Stimulated activated CD4-positive, alpha-beta T cell treated with anti-CD3 and anti-CD28 coated beads, Interleukin-2, amount 100 ng/mL, for 24 hours (primary cell): Measurements from ENCODE around the gene HES5.
A peak's percentile ranks its signal among the peaks of the same experiment; 100 is the strongest.

Experiments
- DNase-seq, 2 donors: peaks; one replicate each; pipeline ENCODE4 v3.0.0-alpha.2; 2020

HES5 gene

DNA sequence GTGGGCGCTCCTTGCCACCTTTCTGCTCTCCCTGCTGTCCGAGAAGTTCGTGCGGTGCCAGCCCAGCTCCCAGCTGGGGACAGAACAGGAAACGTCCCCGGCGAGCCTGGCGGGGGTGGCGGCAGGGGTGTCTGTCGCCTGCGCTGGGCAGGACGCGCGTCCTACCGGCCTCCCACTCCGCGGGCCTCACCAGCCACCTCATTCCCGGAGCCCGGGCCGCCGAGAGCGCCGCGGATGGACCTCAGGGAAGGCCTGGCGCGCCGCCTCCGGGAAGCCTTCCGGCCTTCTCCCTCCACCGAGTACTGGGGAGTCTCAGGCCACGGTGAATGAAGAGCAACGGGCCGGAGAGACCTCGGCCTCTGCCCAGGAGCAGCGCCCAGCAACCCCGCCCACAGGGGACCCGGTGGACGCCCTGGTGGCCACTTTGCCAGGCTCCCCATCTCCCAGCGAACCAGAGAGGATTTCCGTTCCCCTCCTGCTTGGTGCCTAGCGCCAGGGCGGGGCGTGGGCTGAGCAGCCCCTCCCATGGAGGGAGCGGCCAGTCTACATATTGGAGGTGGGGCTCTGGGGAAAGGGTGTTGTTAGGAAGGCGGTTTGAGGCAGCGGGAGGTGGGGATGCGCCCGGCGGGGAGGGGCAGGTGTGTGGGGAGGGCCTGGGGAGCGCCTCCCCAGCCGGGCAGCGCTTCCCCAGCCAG, 16.6 kb upstream of the HES5 start:
- peak; percentile 78 to 88 for DNase-seq

DNA sequence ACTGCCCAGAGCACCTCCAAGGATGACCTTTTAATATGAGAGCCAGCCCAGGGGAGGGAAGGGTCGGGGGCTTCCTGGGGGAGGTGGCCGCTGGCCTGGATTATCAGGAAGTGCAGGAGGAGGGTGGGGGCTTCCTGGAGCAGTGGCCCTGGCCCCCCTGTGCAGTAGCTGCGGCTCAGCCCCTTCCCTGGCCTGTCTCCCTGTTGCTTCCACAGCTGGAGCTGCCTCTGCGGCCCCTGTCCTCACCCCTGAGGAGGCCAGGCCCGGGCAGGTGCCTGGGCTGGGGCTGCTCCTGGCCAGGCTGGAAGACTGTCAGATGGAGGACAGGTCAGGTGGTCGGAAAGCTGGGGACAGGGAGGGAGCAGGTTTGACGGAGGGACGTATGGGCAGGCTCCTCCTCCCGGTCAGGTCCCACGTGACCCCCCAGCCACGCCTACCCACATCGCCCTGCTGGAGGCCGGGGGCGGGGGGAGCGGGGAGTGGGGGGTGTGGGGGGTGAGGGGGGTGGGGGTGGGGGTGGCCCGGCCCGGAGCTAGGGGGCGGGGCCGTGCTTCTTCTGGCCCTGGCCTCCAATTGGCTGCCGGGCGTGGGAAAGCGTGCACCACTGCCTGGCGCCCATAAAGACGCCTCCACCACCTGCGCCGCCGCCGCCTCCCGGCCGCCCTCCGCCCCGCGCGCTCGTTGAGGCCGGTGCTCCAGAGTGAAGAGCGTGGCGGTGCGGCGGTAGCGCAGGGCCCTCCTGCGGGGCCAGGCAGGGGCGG, 15.9 kb upstream of the HES5 start:
- peak; percentile 84 to 86 for DNase-seq

DNA sequence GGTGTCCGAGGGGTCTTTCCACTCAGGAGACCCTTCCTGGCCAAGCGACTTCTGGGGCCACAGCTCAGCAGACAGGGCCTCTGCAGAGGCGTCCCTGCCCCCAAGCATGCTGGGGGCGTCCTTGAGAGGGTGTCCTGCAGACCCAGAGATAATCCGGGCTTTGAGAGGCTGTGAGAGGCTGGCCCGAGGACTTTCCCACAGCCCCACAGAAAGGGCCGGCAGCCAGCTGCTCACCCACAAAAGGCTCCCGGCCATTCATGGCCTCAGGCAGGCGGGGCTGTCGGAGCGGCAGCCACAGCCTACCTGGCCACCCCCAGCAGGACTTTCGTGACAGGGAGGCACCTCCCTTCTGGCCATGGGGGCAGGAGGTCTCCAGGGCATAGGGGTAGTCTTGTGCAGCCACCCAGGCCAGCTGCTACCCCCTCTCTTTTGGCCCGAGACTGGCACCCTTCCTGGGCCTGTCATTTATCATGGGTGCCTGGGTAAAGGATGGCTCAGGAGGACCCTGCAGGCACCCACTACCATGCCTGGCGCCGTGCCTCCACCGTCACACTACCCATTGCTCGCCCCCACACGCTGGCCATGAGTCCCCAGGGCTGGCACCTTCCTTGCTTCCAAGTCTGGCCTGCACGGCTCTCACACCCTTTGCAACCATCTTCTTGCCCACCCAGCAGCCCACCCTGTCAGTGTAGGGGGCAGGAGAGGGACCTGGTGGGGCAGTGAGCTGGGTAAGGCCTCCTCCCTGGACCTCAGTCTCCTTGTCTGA, 15.0 kb upstream of the HES5 start:
- no peak for DNase-seq

DNA sequence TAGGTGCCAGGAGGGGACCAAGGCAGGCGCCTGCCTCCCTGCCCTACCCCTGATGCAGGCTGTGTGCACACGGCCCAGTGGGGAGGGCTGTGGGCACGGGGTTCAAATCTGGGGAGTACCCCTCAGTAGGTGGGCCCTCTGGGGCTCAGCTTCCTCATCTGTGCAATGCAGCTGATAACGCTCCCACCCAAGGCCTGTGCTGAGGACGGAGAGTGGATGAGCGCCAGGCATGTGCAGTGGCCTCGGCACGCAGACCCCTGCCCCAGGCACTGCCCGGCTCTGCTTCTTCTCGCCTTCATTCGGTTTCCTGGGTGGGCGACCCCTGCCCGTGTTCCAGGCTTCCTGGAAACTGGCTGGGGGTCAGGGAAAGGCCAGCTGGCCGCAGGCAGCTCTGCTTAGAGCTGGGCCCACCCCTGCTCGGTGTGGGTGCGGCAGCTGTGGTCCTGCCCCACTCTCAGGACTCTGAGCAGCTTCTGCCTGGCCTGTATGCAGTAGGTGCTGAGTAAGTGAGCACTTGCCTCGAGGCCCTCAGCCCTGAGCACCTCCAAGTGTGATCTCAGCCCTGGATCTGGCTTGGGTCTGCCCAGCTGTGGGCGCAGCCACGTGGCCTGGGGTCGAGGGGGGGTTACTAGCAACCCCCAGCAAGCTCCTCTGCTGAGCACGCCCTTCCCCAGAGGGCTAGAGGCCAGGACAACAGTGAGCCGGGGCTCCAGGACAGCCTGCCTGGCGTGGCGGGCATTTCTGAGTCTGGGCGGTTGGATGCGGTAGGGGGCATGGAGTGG, 14.2 kb upstream of the HES5 start:
- DNase-seq, result no peak

DNA sequence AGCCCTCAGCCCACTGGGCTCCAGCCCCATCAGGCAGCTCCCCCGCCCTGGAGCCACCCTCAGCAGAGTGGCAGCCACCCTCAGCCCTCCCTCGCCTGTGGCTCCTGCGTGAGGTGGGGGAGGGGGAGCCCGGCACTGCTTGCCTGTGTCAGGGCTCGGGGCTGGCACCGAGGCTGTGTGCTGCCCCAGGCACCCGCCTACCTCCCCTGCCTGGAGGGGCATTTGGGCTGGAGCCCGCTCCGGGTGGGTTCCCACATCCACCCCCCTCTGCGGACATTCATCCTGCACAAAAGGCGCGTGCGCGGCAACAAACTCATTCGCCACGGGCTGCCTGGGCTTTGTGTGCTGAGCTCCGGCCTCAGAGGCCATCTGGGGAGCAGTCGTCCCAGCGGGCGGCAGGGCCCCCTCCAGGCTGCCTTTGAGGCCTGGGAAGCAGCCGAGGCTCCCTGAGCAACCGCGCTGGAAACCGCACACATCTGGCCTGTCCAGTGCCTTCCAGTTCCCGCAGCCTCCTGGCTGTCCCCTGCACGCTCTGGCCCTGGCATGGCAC, 13.6 kb upstream of the HES5 start:
- peak in 1 of 2 donors; percentile 49 for DNase-seq

DNA sequence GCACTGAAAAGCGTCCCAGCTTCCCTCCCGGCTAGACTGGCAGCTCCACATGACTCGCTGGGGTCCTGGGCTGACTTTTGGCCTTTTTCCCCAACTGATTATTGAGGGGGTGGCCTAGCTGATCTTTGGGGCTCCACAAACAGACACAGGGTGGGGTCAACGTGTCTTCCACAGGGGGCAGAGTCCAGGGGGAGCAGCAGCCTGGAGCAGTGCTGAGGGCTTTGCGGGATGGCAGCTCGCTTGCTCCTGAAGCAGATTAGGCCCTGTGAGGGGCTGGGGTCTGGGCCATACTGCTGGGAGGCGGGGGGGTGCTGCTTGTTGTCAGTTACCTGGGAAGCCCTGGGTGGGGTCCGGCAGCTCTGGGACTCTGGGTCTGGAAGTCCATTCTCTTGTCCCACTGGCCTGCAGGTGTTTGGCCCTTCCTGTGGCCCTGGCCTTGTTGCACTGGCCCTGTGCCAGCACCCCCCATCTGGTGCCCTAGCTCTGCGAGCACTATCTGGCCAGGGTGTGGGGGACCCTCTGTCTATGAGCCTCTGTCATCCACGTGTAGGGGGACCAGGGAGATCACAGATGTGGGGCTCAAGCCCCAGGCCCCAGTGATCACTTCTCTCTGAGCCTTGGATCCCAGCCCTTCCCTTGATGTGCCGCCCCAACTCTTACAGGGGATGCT, 12.3 kb upstream of the HES5 start:
- no peak for DNase-seq

DNA sequence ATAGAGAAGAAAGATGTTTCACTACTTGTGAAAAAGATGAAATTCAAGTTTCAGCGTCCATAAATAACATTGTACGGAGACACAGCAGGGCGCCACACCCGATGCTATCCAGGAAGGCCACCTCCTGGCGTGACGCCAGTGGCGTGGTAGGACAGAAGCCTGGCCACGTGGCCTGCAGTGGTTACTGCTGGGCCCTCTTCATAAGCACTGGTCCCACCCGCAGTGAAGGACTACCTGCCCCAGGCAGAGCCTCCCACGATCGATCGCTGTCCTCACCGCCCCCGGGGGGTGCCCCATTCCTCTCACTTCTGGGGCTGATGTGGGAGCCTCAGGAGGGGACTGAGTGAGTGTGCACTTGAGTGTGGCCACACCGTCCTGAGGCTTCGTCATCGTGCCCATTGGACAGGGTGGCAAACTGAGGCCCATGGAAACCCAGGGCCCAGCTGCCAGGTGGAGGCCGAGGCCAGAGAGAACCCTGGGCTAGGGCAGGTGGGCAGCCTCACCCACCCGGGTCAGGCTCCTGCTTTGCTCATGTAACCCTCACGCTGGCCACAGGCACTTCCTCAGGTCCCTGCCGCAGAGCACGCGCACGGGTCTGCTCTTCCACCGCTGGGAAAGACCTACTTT, 11.7 kb upstream of the HES5 start:
- DNase-seq, result no peak

DNA sequence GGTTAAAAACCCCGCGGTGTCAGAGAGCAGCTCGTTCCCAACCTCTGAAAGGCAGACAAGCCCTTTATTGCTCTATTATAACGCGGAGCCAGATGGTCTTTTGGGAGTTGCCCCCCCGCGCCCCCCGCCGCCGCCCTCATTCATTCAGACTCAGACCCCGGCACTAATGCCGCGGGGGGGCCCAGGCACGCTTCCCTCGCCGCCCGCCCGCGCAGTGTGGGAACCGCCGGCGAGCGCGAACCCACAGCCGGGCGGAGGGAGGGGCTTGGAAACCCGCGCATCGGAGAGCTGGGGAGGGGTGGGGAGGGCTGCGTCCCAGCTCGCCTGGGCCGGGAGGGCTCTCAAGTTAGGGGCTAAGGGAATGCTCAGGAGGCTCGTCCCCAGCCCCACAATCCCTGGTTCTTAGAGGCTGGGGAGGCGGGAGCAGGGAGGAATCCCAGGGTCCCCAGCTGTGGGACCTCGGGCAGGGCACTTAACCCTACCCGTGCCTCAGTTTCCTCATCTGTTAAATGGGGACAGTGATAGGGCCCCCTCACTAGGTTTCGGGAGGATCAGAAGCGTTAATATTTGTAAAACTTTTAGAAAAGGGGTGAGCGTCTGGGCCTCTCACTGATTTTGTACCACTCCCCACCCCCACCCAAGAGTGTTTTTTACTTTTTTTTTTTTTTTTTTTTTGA, 10.9 kb upstream of the HES5 start:
- DNase-seq, result peak in 1 of 2 donors; percentile 33

DNA sequence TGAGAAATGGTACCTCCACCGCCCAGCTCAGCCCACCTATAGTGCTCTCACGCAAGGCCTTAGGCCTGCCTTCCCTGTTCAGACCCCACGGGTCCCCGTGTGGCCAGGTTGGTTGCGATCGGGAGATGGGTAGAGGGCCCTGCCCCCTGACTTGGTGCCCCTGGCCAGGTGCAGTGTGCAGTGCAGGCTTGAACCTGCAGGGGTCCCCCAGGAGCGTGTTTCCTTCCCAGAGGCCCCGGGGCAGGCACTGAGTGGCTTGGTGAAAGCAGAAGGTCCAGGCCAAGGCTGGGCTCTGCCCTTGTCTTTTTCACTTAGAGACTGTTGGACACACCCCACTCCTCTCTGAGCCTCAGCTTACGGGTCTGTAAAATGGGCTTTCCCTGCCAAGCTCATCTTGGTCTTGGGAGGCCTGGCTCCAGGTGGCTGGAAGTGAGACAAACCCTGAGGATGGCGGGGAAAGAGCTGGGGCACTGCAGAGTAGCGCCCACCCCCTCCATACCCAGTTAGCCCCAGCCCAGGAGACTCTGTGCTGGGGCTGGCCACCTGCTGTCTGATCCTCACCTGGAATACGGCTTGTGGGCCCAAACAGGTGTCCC, 9.3 kb upstream of the HES5 start:
- DNase-seq, result peak; percentile 51 to 57

DNA sequence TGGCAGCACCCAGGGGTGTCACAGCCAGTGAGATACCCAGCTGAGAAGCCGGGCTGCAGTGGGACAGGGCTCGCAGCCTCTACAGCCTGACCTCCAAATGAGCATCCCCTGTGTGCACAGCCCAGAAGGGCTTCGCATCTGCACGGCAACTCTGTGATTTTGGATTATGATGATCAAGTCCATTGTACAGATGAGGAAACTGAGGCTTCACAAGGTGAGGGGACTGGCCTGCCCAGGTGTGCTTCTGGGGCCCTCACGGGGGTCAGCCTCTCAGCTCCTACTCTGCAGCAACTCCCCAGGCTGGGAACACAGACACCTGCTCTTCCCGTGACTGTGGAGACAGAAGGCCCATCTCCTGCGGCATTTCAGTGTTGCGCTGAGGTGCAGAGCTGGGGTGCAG, 8.8 kb upstream of the HES5 start:
- DNase-seq, result no peak

DNA sequence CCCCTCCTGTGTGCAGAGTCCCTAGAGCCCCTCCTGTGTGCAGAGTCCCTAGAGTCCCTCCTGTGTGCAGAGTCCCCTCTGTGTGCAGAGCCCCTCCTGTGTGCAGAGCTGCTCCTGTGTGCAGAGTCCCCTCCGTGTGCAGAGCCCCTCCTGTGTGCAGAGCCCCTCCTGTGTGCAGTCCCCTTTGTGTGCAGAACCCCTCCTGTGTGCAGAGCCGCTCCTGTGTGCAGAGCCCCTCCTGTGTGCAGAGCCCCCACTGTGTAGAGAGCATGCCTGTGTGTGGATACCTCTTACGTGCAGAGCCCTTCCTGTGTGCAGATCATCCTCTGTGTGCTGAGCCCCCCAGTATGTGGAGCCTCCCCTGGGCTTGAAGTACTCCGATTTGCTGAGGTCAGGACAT, 8.3 kb upstream of the HES5 start:
- no peak for DNase-seq

DNA sequence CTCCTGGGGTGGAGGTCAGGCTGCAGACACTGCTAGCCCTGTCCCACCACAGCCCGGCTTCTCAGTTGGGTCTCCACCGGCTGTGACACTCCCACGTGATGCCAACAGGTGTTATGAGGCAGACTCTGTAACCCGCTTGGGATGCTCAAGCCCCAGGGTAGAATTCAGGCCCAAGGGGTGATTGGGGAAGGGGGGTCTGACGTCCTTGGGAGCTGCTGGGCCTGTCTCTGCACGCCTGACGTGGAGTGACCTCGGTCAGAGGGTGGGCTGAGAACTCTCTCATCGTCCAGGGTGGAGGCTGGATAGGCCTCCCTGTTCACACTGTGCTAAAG, 7.7 kb upstream of the HES5 start:
- no peak for DNase-seq

DNA sequence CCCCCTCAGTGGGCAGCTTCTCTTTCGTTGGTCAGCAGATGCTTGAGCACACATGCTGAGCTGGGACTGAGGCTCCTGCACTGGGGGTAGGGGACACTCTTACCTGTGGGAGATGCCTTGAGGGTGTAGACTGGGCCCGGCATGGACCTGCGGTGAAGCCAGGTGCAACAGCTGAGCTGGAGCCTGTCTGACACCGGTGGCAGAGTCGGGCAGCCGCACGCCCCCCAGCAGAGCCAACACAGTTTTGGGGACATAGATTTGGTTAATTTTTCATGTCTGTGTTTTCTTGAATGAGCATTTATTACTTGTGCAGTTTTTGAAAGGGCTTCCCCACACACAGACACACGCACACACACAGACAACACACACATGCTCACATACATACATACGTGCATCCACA, 5.9 kb upstream of the HES5 start:
- DNase-seq, result no peak

DNA sequence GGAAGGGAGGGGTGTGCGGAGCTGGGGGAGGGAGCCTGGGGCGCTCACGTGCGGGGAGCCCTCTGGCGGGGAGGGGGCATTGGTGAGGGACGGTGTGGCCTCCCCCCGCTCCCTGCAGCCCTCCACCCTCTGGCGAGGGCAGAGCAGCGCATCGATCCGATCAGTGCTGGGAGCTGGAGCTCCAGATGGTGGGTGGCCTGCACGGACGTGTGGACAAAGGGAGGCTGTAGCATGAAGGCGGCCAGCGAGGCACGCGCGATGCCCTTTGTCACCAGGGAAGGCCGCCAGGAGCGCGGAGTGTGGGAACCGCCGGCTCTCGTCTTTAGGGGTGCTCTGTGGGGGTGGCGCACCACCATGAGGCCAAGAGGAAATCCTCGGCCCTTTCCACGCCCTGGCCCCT, 5.4 kb upstream of the HES5 start:
- no peak for DNase-seq

DNA sequence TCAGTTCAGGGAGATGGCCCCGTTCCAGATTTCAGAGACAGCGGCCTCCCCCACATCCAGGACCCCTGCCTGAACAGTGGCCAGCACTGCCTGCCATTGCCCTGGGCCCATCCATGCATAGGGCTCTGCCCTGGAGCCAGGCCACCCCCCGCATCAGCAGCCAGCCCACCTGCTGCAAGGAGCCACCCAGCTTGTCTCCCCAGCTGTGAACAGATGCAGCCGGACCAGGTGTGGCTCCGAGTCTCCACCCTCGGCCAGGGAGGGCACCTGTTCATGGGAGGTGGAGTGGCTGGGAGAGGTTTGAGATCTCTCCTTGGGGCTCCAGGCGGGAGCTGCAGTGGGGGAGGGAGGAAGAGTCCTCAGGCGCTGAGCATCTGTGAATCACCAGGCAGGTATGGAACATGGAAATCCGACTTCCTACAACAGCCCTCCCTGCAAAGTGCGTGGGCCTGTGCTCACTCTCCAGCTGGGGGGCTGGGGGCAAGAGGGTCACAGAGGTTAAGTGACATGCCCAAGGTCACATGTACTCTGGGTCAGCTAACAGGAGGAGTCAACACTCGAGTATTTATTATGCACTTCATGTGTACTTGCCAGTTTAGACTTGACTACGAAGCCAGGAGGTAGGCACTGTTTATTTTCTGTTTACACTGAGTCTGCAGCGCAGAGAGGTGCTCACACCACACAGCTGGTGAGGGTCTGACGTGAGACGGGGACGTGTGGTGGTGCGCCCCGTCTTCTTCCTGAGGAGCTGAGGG, 4.8 kb upstream of the HES5 start:
- DNase-seq, result no peak

DNA sequence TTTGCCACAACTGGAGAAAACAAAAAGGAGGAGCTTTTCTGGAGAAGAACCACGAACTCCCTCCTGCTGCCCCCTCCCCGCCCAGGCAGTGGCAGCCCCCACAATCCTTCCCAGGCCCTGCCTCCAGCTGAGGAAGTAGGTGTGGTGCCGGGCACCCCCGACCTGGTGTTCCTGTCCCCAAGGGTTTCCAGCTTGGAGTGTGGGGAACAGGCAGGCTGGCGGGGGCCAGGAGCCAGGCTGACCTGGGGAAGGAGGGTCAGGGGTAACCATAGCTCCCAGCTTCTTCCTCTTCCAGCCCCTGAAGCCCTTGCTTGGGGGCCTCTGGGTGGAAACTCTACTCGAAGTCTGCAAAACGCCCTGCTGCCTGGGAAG, 4.2 kb upstream of the HES5 start:
- DNase-seq, result no peak

DNA sequence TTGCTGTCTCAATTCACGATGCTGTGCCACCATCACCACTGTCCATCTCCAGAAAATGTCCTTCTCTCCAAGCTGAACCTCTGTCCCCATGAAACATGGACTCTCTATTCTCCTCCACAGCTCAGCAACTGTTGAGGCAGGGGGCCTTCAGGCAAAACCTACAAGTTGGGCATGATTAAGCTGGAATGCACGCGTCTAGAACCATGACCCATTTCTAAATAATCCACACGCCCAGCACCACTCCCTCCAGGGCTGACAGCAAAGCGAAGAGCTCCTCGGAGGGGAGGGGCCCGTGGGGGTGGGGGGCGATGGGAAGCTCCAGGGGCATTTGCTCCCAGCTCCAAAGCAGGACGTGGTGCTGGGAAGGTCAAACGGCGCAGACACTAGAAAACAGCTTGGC, 3.3 kb upstream of the HES5 start:
- no peak for DNase-seq

DNA sequence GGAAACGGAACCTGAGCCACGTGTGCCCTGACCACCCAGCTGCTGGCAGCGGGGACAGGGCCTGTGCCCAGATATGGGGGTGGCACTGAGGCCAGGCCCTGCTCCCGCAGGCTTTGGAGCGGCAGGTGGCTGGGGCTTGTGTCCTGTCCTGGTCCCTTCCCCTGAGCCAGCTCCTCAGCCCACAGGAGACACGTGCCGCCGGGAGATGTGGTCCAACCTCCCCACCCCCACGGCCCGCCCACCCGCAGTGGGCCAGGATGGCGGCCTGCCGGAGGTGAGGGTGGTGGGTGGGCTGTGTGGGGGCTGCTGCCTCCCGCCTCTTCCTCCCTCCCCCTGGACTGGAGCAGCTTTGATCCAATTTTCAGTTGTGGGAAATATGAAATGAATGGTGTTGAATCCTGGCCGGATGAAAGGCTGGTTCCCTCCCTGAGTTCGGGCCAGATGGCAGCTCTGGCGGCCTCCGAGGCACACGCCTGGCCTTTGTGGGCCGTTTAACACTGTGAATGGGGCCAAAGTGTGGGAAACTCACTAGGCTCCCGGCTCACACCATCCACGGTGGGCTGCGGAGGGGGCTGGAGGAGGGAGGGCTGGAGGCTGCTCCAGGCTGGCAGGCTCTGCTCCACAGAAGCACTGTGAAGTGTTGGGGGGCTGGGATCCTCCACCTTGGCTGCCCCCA, 2.6 kb upstream of the HES5 start:
- DNase-seq, result no peak

DNA sequence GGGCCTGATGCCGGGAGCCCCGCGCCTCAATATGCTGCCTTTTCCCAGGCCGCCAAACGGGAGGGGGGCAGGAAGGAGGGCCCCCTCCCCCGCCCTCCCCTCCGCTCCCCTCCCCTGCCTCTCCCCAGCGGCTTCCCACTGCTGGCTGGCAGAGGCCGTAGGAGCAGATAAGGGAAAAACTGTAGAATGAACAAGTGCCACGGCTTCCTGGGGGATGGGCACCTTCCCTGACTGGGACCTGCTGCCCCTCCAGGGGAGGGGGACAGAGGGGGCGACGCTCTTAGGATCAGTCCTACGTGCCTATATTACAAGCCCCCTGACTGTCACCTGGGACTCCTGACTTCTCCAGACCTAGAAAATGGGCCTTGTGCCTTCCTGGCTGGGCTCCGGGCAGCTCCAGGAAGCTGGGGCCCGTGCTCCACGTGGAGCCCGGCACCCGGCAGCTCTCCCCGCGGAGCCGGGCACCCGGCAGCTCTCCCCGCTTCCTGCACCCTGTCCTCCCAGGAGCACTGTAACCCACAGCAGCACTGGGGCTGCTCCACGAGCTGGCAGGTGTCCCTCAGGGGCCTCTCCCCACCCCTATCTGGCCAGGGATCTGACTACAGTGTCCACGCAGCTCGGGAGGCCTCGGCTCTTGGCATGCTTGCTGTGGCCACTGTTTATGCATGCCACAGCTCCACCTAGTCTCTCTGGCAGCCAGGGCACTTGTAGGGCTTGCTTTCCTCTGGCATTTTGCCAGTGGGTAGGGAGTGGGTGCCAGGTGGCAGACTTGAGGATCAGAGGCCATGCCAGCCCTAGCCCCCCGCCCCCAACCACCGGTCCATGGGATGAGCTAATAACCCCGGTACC, 674 bp upstream of the HES5 start:
- no peak for DNase-seq
